GM19193 (cell line): Measurements from ENCODE around the gene STEAP3.

Experiments used
- POLR2A ChIP-seq: IDR thresholded peaks from 4 replicates; pipeline ENCODE4 v1.6.1; 2011; ENCODE audit not compliant: insufficient read depth, insufficient read length; ENCODE audit errors: extremely low read depth

STEAP3 gene

GRCh38 chr2:119190321-119191111, 33.1 kb upstream of the STEAP3 start:
- TF ChIP-seq POLR2A = no peak

GRCh38 chr2:119192893-119193292, 30.7 kb upstream of the STEAP3 start:
- no peak for TF ChIP-seq POLR2A

- no peak for TF ChIP-seq POLR2A
Measured at GRCh38 chr2:119195001-119195400, 28.6 kb upstream of the STEAP3 start.

GRCh38 chr2:119195887-119196286, 27.7 kb upstream of the STEAP3 start:
- TF ChIP-seq POLR2A = no peak

GRCh38 chr2:119196301-119197125, 27.1 kb upstream of the STEAP3 start:
- no peak for TF ChIP-seq POLR2A

GRCh38 chr2:119197126-119197405, 26.6 kb upstream of the STEAP3 start:
- no peak for TF ChIP-seq POLR2A

GRCh38 chr2:119197529-119198239, 25.9 kb upstream of the STEAP3 start:
- TF ChIP-seq POLR2A = no peak

GRCh38 chr2:119198240-119198840, 25.3 kb upstream of the STEAP3 start:
- no peak for TF ChIP-seq POLR2A

- TF ChIP-seq POLR2A = no peak
Measured at GRCh38 chr2:119201815-119202214, 21.8 kb upstream of the STEAP3 start.

GRCh38 chr2:119202610-119203310, 20.9 kb upstream of the STEAP3 start:
- TF ChIP-seq POLR2A = no peak

- TF ChIP-seq POLR2A = no peak
Measured at GRCh38 chr2:119204525-119204924, 19.1 kb upstream of the STEAP3 start.

- no peak for TF ChIP-seq POLR2A
Measured at GRCh38 chr2:119205001-119205706, 18.5 kb upstream of the STEAP3 start.

- no peak for TF ChIP-seq POLR2A
Measured at GRCh38 chr2:119206201-119206600, 17.4 kb upstream of the STEAP3 start.

GRCh38 chr2:119207447-119207846, 16.2 kb upstream of the STEAP3 start:
- no peak for TF ChIP-seq POLR2A

GRCh38 chr2:119208791-119209203, 14.8 kb upstream of the STEAP3 start:
- no peak for TF ChIP-seq POLR2A
